Stimulated activated CD4-positive, alpha-beta T cell treated with anti-CD3 and anti-CD28 coated beads, Interleukin-2, amount 100 ng/mL, for 24 hours (primary cell): ENCODE data around the gene CAMK2D.

Experiments
- DNase-seq, 2 donors: peaks; one replicate each; pipeline ENCODE4 v3.0.0-alpha.2; 2020

CAMK2D gene

GRCh38 chr4:113636438-113636818 lies 125.1 kb downstream of the CAMK2D start:
- no peak for DNase-seq

- no peak for DNase-seq
Observed at GRCh38 chr4:113635739-113636437, 125.7 kb downstream of the CAMK2D start.

GRCh38 chr4:113634081-113634969 lies 127.2 kb downstream of the CAMK2D start:
- DNase-seq = no peak

- no peak for DNase-seq
Observed at GRCh38 chr4:113633467-113633866, 128.1 kb downstream of the CAMK2D start.

GRCh38 chr4:113628711-113629110 lies 132.8 kb downstream of the CAMK2D start:
- no peak for DNase-seq

- no peak for DNase-seq
Observed at GRCh38 chr4:113627321-113627720, 134.2 kb downstream of the CAMK2D start.

GRCh38 chr4:113625902-113626301 lies 135.6 kb downstream of the CAMK2D start:
- DNase-seq = peak in 1 of 2 donors; percentile 4

GRCh38 chr4:113623274-113623894 lies 138.2 kb downstream of the CAMK2D start:
- no peak for DNase-seq

GRCh38 chr4:113621633-113622032 lies 139.9 kb downstream of the CAMK2D start:
- no peak for DNase-seq

GRCh38 chr4:113620032-113620431 lies 141.5 kb downstream of the CAMK2D start:
- DNase-seq = no peak

- DNase-seq = no peak
Observed at GRCh38 chr4:113619526-113619925, 142.0 kb downstream of the CAMK2D start.

GRCh38 chr4:113618205-113618604 lies 143.3 kb downstream of the CAMK2D start:
- DNase-seq = no peak

- no peak for DNase-seq
Observed at GRCh38 chr4:113617195-113617594, 144.3 kb downstream of the CAMK2D start.

- no peak for DNase-seq
Observed at GRCh38 chr4:113616443-113616842, 145.1 kb downstream of the CAMK2D start.

- no peak for DNase-seq
Observed at GRCh38 chr4:113614414-113614813, 147.1 kb downstream of the CAMK2D start.

GRCh38 chr4:113613503-113613902 lies 148.0 kb downstream of the CAMK2D start:
- DNase-seq = no peak

- no peak for DNase-seq
Observed at GRCh38 chr4:113610537-113610936, 151.0 kb downstream of the CAMK2D start.

GRCh38 chr4:113607998-113608397 lies 153.5 kb downstream of the CAMK2D start:
- DNase-seq = no peak

- DNase-seq = no peak
Observed at GRCh38 chr4:113607147-113607720, 154.3 kb downstream of the CAMK2D start.

- DNase-seq = no peak
Observed at GRCh38 chr4:113604955-113605354, 156.6 kb downstream of the CAMK2D start.

GRCh38 chr4:113603911-113604310 lies 157.6 kb downstream of the CAMK2D start:
- DNase-seq = no peak

- no peak for DNase-seq
Observed at GRCh38 chr4:113602646-113603228, 158.8 kb downstream of the CAMK2D start.

GRCh38 chr4:113601636-113602035 lies 159.9 kb downstream of the CAMK2D start:
- no peak for DNase-seq
